DMS79 (cell line): ENCODE measurements around the gene FERMT3.

Source experiments
- DNase-seq: peaks from one replicate; lab custom pipeline; 2025; lab: John Stamatoyannopoulos, UW

FERMT3 gene

DNA sequence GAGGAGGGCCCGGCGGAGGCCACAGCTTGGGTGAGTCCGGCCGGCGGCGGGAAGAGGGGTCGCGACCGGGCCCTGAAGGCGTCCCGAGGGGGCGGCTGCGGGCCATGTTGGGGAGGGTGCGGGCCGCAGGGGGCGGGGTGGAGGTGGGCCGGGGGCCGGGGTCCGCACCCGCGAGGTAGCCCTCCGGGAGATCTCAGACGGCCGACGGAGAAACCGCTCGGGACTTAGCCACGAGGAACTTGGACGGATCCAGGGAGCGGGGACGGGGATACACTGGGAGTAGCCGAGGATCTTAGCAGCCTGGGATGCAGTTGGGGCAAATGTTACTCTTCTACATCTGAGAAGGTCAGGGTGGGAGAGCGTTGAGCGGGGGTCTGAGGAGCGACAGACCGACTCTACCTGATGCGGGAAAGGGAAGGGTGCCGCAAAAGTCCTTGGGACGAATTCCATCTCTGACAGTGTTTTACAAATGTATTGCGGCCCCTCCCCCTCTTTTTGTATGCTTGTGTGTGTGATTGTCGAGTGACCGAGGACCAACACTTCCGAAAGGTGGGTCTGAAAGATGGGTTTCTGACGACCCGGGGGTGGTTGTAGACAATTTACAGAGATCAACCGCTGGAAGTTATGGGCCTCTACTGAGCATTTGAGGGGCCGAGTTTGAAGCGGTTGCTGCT is 19.9 kb upstream of the FERMT3 start:
- no peak for DNase-seq

DNA sequence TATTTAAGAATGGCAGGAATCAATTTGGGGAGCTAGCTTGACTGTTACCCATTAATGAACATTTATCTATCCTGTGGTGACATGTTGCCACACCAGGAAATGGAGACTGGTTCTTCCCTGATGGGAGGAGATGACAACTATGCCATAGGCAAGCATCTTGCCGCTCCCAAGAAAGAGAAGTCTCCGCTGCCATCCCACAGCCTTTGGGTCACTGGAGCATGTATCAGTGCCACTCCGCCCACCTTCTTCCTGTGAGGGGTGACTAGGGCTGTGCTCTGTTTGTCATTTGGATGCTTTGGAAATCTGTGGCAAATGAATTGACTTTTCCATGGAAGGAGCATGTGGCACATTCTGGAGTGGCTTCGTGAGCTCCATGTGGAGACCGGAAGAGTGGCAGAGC is 14.1 kb upstream of the FERMT3 start:
- no peak for DNase-seq

DNA sequence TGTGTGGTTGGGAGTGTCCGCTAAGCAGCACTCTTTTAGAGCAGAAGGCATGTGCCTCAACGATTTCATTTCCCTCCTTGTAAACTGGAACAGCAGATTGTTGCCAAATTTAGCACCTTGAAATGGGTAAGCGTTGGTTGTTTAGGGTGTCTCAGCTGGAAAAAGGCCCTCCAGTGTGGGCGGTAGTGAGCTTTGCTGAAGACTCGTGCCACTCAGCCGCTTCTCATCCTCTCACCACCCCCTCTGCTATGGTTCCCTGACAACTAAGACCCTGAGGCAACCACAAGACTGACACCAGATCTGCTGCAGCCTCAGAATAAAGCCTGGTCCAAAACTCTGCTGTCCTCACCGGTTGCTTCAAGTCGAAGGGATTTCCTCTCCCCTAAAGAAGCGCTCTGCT is 9.9 kb upstream of the FERMT3 start:
- no peak for DNase-seq

DNA sequence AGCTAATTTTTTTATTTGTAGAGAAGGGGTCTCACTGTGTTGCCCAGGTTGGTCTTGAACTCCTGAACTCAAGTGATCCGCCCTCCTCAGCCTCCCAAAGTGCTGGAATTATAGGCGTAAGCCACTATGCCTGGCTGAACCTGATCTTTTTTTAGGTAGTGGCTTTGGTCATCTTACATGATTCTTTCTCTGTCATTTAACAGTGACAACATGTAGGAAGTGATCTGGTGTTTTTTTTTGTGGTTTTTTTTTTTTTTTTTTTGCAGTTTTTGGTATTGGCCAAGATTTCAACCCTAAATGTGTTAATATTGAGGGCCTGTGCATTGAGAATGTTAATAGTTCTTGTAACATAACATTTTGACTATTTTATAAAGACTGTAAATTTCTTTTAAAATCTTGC is 8.0 kb upstream of the FERMT3 start:
- DNase-seq: no peak

DNA sequence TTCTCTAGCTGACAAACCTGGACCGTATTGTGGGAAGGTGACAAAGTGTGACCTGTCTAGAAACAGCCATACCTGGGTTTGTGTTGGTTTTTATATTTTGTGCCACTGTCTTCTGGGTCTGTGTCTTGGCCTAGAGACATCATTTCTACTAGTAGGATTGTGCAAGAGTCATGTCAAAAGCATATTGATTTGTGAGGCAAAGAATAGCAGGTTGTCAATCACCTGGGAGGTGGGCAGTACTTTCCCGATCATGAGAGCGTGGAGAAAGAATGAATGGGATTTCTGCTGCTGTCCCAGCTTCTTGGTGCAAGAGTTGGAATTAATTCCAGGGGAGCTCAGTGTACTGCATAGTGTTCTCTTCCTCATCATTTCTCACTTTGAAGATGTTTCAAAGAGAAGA is 5.0 kb upstream of the FERMT3 start:
- no peak for DNase-seq

DNA sequence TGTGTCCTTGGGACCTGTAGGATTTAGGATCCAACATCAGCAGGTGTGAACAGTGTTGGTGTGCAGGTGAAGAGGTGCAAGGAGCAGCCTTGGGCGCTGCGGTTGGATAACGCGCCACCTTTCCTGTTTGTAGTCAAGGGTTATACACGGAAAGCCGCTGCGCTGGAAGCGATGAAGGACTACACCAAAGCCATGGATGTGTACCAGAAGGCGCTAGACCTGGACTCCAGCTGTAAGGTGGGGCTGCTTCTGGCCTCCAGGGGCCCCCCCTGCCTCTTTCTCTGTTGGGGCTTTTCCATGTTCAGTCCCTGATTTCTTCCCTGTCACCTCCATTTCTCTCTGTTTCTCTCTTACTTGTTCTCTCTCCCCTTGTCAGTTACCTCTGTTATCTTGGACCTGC is 3.5 kb upstream of the FERMT3 start:
- DNase-seq: no peak

DNA sequence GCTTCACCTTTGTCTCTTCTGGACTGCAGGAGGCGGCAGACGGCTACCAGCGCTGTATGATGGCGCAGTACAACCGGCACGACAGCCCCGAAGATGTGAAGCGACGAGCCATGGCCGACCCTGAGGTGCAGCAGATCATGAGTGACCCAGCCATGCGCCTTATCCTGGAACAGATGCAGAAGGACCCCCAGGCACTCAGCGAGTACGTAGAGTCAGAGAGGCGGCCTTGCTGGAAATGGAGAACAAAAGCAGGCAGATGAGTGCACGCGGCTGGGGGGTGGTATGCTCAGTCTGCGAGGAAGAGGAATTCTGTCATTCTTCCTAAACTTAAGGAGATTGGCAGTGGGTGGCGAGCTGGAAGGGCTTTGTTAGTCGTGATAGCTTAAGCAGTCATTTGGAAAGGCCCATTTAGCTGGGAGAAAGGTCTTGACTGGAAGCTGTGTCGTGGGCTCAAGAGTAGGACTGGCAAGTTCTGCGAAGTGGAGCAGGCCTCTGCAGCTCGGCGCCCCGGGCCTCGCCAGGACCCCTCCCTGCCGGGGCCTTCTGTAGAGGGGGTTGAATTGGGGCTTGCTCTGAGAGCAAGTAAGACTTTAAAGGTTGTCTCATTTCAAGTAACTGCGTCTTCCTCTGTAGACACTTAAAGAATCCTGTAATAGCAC is 3.0 kb upstream of the FERMT3 start:
- DNase-seq: no peak

DNA sequence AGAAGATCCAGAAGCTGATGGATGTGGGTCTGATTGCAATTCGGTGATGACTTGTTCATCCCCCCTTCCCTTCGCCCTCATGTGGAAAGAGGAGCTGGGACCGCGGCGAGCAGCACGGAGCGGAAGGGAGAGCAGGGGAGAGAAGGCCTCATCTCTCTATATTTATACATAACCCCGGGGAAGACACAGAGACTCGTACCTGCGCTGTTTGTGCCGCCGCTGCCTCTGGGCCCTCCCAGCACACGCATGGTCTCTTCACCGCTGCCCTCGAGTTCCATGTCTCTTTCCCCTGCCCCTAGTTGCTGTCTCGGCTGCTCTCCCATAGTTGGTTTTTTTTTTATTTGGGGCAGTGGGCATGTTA is 2.5 kb upstream of the FERMT3 start:
- DNase-seq: no peak

DNA sequence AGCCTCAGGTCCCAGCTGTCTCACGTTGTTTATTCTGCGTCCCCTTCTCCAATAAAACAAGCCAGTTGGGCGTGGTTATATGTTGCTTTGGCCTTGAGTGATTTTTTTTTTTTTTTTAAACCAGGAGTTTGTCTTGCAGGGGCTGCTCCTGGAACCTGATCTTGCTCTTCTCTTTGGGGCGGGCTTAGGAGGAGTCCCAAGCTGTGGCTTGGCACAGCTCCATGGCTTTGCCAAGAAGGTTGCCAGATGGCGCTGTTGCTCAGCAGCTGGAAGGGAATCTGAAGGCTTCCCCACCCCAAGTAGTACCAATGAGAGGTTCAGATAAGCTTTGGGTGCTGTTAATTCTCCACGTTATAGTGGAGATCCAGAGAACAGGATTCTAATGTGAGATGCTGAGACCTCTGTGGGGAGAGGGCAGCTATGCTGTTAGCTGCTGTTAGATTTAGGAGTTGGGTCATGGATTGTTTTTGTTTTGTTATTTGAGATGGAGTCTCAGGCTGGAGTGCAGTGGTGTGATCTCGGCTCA is 2.0 kb upstream of the FERMT3 start:
- DNase-seq: peak; percentile 93

DNA sequence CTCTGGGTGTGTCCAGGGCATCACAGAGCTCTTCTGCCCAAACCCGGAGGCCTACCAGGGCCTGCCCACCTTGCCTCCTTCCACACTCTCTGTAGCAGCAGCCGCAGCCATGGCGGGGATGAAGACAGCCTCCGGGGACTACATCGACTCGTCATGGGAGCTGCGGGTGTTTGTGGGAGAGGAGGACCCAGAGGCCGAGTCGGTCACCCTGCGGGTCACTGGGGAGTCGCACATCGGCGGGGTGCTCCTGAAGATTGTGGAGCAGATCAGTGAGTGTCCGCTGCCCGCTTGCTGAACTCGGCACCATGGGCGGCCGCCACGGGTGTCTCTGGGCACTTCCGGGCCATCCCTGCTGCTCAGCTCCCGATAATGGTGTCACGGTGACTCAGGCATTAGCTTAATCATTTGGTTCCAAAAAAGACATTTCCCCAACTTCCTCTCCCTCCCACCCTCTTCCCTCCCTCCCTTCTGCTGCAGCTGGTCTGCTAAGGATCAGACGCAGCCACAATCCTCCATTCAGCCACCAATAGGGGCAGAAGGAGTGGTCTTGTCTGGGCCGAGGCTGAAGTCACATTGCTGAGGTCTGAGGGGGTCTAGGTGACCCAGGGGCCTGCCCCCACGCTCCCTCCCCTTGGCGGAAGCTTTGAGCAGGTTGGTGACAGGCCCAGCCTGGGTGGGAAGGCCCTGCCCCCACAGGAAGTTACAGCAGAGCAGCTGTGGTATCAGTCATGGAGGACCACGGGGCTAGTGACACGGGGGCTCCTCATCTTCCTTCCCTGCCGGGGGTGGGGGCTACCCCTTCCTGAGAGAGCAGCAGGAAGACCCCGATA is 950 bp downstream of the FERMT3 start:
- no peak for DNase-seq

DNA sequence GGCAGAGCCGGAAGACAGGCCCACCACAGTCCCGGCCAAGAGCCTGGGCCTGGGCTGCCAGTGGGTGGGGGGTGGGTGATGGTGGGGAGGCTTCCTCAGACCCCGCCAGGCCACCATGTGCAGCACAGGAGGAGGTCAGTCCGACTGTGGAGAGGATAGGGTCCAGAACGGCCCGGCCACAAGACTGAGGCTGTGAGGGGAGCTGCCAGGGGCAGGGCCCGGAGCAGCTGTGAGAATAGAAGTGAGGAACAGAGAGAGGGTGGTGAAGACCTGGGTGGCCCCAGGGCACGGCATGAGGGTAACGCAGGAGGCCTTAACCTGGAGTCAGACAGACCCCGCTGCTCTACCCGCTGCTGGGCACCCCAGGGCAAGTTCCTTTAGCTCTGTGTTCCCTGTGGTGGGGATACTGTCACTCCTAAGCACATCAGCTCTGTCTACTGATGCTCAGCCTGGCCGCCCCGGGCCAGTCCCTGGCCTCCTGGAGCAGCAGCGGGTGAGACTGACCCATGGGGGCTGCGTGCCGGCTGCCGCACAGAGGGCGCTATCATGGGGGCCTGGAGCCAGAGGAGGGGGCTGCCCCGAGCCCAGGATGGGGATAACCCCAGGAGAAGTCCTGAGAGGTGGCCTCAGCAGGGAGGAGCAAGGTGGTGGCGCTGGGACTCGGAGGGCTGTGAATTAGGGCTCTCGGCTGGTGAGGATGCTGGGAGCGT is 1.7 kb downstream of the FERMT3 start:
- no peak for DNase-seq

DNA sequence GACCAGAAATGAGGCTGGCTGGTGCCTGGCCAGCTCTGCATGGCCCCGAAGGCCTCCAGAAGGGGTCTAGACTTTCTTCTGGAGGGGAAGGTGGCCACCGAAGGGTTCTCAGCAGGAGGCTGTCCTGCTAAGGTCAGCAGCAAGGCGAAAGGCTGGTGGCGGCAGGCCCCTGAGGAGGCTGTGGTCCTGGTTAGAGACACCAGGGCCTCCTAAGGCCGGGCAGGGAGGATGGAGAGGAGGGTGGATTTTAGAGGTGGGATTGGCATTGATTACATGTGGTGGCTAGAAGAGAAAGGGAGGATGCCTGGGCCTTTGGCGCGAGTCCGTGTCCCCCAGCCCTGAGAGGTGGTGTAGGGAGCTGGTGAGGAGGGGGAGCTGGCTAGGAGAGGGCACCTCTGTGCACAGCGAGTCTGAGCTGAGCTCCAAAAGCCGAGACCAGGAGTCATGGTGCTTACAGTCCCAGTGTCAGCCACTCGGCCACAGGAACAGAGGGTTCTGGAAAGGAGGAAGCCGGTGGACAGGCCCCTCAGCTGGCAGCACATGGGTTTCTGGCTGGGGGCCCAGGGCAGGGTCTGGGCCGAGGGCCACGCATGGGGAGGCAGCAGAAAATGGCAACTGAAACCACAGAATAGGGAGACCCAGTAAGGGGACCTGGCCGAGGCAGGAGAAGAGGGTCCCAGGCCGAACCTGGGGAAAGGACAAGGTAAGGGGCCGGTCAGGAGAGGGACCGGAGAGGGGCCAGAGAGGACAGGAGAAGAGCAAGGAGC is 2.5 kb downstream of the FERMT3 start:
- DNase-seq: no peak

DNA sequence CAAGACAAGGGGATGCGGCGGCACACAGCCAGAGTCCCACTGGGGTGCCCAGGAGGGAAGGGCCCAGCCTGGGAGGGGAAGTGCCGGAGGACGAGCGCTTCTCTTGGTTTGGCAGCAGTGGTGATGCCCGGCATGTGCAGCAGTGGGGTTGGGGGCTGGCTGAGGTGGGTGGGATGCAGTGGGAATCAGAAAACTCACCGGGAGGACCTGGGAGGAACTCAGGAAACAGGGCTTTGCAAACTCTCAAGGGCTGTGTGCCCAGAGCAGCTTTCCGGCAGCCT is 3.0 kb downstream of the FERMT3 start:
- no peak for DNase-seq

DNA sequence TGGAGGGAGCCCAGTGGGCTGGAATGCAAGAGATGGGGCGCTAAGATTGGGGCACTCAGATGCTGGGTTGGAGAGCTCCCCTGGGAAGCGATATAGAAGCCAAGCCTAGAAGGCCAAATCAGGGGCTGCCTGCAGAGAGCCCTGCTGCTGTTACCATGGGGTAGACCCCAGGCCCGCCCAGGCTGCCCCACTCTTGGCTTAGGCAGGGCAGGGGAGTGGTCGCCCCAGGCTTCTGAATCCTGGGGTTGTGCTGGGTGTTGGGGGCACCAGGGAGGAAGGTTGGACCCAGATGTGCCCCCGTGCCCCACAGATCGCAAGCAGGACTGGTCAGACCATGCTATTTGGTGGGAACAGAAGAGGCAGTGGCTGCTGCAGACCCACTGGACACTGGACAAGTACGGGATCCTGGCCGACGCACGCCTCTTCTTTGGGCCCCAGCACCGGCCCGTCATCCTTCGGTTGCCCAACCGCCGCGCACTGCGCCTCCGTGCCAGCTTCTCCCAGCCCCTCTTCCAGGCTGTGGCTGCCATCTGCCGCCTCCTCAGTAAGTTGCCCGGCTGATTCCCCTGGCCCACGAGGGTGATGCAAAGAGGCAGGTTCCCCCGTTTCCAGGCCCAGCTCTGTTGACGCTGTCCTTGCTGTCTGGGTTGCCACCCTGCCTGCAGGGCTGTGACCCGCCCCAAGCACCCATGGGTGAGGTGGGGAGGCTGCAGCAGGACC is 3.9 kb downstream of the FERMT3 start:
- DNase-seq: no peak

DNA sequence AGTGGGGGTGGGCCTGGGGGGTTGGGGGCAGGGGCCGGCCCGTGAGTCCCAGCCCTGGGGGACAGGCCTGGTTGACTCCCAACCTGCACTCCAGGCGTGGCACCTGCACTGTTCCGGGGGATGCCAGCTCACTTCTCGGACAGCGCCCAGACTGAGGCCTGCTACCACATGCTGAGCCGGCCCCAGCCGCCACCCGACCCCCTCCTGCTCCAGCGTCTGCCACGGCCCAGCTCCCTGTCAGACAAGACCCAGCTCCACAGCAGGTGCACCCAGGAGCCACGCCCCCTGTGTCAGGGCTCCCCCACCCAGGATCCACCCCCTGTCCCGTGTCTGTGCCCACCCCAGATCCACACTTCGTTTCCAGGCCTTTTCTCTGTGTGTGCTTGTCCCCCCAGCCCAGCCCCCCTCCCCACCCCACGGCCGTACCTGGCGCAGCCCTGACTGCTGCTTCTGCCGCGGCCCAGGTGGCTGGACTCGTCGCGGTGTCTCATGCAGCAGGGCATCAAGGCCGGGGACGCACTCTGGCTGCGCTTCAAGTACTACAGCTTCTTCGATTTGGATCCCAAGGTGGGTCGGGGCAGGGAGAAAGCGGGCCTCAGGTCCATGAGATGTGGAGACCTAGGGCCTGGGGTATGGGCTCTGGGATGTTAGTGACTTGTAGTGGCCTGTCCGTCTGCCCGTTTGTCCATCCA is 4.8 kb downstream of the FERMT3 start:
- DNase-seq: no peak

DNA sequence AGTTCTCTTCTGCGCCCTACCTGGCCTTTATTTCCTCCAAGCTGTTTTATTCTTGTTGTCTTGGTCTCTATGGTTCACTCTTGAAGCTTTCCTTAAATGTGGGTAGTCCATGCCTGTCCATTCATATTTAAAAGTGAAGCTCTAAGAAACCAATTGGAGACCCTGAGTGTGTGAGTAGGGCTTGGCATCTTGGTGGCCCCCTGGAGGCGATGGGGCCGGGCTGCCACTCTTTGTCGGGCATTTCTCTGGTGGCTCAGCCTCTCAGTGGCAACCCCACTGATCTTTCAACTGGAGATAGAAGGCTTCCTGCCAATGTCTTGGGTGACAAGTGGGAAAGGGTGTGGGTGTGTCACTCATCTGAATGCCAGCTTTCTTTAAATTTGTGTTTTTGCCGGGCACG is 10.4 kb downstream of the FERMT3 start:
- DNase-seq: no peak

DNA sequence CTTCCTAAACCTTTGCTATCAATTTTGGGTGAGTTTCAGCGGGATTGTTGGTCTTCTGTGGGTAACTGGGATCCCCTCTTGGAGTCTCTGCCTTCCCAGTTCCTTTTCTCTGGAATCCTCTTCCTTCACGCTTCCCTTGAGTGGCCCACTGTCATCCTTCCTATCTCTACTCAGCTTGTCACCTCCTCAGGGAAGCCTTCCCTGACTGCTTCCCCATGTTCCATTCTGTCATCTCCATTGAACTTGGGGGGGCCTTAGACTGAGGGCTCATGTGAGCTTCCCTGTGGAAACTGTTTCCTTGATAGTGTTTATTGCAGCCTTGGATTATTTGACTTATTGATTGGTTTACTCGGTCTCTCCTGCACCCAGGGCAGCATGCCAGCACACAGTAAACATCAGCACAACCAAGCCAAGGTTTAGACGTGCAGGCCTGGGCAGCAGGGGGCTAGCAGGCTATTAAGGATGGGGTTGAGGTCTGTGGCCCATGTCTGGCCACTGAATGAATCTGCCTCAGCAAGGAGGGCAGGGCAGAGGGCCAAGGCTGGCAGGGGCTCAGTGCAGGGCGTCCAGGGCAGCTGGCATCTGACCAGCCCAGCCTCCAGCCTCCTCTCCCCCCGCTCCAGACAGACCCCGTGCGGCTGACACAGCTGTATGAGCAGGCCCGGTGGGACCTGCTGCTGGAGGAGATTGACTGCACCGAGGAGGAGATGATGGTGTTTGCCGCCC is 12.3 kb downstream of the FERMT3 start:
- no peak for DNase-seq

DNA sequence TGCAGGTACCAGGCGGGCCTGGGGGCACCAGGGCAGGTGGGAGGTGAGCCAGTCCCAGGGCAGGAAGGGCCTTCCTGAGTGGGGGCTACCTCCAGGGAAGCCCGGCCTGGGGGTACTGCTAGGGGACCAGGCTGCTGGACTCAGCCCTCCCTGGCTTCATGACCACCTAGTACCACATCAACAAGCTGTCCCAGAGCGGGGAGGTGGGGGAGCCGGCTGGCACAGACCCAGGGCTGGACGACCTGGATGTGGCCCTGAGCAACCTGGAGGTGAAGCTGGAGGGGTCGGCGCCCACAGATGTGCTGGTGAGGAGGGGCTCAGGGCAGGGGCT is 12.8 kb downstream of the FERMT3 start:
- no peak for DNase-seq

DNA sequence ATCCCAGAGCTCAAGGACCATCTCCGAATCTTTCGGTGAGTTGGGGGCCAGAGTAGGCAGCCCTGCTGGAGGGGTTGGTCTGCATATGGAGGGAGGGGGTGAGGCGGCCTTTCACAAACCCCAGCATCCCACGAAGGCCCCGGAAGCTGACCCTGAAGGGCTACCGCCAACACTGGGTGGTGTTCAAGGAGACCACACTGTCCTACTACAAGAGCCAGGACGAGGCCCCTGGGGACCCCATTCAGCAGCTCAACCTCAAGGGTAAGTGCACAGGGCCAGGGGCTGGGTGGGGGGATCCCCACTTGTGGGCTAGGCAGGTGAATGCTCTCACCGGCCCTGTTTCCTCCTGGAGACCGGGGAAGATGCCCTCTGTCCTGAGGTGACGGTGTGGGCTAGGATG is 13.2 kb downstream of the FERMT3 start:
- no peak for DNase-seq

DNA sequence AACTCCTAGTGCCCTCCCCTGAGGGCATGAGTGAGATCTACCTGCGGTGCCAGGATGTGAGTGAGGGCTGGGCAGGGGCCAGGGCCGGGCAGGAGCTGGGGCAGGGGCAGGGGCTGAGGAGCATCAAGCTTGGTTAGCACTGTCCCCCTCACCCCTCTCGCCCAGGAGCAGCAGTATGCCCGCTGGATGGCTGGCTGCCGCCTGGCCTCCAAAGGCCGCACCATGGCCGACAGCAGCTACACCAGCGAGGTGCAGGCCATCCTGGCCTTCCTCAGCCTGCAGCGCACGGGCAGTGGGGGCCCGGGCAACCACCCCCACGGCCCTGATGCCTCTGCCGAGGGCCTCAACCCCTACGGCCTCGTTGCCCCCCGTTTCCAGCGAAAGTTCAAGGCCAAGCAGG is 13.8 kb downstream of the FERMT3 start:
- no peak for DNase-seq
